HG03108 (cell line): ENCODE results near the gene RPL39L.
A peak's percentile ranks its signal among the peaks of the same experiment; 100 is the strongest.
"Not testable (repeated sequence)": the region's sequence is repeated elsewhere in the genome, so short reads cannot be mapped to it uniquely, and the experiment has no call there.

Source experiments
- ATAC-seq: cut with Tn5 transposase; IDR thresholded peaks from one replicate; pipeline ENCODE4 v1.9.1; 2021; ENCODE audit warnings: moderate library complexity; ENCODE audit not compliant: unreplicated experiment

The RPL39L gene

DNA sequence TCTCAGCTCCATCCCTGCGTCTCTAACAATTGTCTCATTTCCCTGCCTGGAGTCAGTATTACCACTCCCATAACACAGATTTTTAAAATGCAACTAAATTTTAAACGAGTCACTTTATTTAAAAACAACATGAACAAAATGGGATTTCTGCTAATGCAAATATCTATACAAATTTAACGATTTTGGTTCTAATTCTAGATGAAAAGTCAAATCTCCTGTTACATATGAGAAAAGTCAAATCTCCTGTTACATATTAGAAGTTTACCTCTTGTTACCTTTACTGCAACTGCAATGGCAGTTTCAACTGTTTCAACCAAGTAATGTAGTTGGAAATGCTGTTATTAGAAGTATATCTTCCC, 578 bp upstream of the RPL39L start:
- no peak for ATAC-seq

DNA sequence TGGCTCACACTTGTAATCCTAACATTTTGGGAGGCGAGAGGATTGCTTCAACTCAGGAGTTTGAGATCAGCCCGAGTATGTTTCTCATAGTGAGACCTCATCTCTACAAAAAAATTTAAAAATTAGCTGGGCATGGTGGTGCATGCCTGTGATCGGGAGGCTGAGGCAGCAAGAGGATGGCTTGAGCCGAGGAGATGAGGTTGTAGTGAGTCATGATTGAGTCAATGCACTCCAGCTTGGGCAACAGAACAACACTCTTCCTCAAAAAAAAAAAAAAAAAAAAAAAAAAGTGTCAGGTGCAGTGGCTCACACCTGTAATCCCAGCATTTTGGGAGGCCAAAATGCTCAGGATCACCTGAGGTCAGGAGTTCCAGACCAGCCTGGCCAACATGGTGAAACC, 2.4 kb downstream of the RPL39L start:
- no peak for ATAC-seq

DNA sequence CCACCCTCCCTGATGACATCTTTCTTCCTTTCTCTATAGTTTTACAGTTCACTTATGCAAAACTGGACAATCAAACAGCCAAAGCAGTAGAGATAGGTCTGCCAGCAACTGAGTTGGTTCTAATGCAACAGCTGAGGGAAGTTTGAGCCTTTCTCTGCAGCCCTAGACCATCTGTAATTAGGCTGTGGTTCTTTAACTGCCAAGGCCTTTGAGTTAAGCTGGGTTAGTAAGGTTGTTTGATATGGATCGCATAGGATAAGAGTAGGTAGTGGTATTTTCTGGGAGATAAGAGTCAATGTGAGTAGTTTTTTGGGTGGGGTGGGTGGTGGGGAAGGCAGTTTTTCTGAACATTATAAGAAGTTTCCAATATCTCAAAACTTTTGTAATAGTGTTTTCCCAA, 3.0 kb downstream of the RPL39L start:
- no peak for ATAC-seq

DNA sequence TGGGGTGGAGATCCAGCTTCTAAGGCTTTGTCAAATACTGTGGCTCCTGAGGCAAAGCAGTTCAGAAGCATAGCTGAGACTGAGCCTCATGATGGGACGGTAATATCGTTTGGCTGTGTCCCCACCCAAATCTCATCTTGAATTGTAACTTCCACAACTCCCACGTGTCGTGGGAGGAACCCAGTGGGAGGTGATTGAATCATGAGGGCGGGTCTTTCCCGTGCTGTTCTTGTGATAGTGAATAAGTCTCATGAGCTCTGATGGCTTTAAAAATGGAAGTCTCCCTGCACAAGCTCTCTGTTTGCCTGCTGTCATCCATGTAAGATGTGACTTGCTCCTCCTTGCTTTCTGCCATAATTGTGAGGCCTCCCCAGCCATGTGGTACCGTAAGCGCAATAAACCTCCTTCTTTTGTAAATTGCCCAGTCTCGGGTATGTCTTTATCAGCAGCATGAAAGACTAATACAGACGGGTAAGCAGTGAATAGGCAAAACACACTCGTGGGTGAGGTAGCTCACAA, 4.1 kb downstream of the RPL39L start:
- ATAC-seq, result not testable (repeated sequence)

DNA sequence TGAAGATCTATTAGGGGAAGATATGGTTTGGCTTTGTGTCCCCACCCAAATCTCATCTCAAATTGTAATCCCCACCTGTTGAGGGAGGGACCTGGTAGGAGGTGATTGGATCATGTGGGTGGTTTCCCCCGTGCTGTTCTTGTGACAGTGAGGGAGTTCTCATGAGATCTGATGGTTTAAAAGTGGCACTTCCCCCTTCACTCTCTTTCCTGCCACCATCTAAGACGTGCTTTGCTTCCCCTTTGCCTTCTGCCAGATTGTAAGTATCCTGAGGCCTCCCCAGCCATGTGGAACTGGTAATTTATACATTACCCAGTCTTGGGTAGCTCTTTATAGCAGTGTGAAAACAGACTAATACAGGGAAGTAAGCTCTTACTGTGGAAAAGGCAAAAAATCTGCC, 6.1 kb downstream of the RPL39L start:
- ATAC-seq, result not testable (repeated sequence)

DNA sequence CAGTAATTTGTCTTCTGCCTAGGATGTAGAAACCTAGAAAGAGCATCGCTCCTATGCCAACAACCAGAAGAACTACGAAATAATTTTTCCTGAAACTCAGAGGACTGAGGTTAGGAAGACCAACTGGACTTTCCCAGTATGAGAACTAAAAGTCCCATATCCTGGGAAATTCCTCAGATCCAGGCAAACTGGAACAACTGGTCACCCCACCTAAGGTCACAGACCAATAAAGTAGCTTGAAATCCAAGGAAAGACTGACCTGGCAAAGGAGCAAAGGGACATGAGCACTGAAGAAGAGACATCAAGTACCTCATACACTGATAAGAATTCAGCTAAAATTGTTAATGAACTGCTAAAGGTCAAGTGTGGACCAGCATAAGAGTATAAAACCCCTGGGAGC, 6.6 kb downstream of the RPL39L start:
- no peak for ATAC-seq

DNA sequence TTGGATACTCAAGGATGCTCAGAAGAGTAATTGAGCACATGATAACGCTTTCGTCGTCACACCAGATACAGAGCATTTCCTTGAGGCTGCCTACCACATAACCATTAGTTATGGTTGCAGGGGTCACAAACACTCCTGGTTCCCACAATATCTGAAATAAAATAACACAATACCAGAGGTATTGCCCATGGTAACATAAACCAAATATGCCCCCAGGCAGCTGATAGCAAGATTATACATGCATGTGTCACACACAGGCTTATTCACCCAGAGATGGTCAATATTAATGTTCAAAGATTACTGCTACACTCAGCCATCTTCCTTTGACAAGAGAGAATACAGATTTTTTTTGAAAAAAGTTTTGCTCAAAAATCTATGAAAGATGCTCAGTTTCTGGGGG, 7.3 kb downstream of the RPL39L start:
- ATAC-seq, result no peak

DNA sequence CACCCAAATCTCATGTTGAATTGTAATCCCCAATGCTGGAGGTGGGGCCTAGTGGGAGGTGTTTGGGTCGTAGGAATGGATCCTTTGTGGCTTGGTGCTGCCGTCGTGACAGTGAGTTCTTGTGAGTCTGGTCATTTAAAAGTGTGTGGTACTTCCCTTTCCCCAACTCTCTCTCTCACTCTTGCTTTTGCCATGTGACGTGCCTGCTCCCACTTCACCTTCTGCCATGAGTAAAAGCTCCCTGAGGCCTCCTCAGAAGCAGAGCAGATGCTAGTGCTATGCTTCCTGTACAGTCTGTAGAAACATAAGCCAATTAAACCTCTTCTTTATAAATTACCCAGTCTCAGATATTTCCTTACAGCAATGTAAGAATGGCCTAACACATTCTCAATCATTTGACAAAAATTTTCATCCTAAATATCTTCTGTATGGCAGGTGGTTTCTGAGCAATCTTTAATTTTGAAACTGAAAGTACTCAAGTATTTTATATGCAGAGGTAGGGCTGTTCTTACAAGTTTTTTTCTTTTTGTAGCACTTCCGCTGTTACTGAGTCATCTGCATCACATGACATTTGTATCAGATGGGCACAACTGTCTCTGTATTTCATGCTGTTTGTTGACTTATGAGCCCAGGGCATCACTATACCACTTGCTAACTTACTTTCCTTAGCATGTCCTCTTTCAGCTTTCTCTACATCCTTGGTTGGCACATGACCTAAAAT, 8.8 kb downstream of the RPL39L start:
- peak; percentile 74 for ATAC-seq

DNA sequence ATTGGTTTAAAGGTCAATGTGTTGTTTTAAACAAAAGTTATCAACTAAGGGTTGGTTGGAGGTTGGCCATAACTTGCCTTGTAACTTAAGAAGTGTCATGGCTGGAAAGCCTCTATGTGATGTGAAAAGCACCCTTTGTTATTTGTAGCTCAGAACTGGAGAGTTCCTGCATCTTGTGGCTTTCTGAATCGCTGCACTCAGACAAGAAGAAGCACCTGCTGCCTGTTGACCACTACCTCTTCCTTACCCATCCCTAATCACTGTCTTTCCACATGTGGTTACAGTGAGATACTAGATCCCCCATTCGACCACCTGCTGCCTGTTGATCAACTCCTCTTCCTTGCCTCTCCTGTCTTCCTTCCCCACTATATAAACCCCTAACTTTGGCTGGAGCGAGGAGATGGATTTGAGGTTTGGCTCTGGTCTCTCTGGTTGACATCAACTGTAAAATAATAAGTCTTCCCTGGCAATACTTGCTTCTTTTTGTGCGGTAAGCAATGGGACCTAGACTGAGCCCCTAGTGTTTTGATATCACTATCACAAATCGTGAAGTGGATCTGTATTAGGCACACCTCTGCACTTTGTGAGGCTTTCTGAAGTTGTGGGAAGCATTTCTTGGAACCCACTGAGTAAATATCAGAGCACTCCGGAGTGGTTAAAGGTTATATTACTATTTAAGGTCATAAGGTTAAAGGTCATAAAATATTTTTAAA, 13.8 kb downstream of the RPL39L start:
- peak; percentile 63 for ATAC-seq

DNA sequence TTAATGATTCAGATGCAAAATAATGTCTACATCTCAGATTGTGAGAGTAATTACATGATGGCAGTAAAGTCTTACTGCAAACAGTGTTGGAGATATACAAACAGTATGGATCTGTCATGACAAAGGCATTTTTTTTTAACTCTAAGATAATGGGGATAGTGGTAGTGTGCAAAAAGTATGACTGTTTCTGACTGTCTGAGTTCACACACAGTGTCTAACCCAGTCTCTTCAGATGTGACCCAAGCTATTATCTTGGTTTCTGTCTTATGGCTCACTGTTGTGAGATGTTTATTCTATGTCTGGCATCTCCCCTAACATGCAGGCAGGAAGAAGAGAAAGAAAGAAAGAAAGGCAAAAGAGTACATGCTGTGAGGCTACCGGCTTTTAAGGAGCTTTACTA, 17.0 kb downstream of the RPL39L start:
- no peak for ATAC-seq

DNA sequence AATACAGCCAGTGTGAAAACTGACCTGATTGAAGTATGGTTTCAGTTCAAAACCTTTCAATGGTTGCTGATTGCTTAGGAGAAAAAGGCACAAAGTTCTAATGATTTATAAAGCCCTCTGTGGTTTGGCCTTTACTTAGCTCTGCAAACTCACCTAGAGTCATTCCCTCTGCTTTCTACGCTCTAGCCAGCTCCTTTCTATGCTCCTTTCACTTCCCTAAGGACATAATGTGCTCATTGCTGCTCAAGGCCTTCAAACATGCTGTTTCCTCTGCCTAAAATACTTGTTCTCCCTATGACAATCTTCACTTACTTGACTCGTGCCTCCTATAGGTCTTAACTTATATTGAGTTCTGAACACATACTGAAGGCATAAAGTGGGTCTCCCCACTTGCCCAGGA, 19.0 kb downstream of the RPL39L start:
- no peak for ATAC-seq

DNA sequence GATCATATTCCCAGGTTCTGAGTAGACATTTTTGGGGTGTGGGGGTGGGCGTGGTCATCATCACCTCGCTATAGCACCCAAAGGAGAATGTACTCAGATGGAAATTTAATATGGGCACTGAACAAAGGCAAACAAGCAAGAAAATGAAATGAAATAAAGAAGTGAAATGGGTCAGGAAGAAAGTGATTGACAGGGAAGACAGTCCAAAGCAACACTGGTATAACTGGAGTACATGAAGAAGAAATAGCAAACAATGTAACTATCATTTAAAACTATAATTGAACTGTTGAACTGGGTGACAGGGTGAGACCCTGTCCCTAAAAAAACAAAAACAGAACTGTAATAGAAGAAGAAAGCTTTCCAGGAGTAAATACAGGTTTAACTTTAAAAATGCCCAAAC, 24.8 kb downstream of the RPL39L start:
- ATAC-seq, result no peak

DNA sequence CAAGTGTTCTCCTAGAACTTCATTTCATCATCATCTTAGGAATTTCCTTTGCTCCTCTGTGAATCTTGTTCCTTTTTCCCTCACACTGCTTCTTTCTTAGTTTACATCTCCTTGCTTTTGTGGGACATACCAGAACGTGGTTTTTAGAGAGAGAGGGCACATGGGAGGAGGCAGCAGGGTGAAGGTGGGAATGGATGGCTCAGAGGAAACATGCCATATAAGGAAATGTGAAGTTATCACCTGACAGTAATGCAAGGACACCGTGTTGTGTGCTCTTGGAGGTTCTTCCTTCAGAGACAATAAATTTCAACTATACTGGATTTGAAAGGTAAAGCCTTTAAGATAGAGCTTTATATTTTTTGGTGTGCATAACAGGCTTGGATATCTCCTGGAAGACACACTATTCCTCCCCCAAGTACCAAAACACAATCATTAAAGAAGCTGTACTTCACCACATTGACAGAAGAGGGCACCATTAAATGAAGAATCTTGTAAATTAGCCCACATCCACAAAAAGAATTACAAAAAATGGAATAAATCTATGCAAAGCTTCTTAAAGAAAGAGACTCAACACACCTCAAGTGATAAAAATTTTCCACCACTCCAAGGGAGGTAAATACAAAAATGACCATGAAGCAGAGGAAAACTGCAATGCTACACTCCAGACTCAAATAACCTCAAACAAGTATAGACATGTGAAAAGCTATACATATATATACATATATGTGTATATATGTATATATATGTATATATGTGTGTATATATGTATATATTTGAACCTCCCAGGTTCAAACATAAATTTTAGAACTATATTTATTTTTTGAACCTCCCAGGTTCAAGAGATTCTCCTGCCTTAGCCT, 26.1 kb downstream of the RPL39L start:
- no peak for ATAC-seq

DNA sequence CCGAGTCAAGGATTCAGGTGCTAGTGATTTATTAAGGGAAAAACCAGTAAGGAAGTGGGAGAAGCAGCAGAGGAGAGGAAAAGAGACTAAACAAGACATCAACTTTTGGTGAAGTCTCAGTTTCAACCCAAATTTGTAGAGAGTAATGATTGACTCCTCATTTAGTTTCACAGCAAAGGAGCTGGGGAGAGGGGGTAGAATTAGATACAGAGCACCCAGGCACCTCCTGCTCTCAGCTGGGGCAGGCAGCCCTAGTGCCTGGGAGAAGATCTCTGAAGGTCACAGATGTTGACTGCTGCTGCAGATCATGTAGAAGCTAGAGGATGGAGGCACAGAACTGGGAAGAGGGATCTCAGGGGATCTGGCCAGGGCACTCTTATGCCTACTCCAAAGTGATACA, 29.1 kb downstream of the RPL39L start:
- ATAC-seq, result no peak

DNA sequence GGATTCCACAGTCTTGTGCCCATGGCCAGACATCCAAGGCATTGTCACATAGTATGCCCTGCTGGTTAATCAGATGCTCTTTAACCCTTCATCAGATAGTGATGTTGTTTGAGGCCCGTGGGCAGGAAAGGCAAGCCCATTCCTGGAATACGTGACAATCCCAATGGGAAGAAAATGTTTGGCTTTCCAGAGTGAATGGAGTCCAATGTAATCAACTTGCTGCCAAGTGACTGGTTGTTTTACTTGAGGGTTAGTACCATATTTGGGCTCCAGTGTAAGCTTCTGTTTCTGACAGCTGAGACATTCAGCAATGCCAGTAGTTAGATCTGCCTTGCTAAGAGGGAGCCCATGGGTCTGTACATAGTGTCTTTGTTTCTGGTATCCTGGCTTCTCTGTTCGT, 31.3 kb downstream of the RPL39L start:
- ATAC-seq, result no peak

DNA sequence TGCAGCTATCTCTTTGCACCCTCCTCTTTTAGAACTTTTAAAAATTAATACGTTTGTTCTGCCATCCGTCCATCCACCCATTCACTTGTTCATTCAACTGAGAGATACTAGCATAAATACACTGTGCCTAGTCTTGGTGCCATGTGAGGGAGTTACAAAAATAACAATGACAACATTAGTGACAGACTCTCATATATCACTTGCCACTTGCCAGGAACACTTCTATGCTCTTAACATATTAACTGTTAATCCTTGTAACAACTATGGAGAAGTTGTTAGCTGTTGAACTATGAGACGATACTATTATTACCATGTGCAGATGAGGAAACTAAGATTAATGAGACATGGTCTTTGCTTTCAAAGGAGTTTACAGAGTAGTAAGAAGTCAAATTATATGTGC, 33.6 kb downstream of the RPL39L start:
- no peak for ATAC-seq

DNA sequence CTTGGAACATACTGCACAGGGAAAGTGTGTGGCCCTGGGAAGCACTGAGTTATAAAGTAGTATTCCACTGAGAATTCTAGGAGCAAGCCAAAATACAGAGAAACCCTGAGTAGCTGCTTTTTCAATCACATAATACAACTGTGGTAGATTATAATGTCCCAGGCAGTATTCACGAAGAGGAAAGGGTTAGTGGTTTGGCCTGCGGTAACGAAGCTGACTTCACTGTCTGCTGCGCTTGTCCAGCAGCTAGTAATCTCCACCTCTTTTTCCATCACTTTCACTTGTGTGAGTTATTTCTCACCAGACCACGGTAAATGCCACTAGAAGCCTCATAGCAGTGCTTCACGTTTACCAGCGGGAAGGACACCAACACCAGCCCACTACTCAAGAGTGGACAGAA, 34.4 kb downstream of the RPL39L start:
- ATAC-seq, result no peak

DNA sequence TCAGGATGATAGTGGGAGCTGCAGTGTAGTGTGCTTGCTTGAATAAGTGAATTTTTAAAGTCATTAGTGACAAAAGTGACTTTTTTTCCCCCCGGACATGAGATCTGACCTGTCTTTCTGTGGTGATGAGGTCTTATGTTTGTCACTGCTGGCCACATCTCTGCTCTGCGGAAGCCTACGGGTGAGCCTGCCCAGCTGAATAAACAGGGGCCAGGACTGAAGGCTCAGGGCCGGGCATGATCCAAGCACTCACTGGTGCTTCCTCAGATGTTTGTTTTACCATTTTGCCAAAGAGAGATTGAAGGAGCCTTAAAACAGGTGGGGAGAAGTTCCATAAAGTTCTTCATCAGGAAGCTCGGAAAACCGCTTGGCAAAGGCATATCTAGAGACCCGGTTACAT, 35.0 kb downstream of the RPL39L start:
- no peak for ATAC-seq

DNA sequence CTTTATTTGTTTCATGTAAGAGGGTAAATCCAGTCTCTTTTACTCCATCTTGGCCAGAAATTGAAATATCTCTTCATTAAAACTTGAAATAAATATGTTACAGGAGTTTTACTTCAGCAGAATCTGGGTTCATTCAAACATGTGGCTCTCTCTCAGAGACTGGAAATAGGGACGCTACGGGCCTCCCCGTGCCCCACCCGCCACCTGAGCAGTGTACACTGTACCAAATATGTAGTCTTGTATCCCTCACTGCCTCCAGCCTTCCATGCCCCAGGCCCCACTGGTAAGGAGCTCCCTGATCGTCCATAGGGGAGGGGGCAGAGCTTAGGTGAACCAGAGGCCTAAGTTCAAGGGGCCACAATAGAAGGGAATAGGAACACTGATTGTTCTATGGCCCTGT, 36.0 kb downstream of the RPL39L start:
- no peak for ATAC-seq

DNA sequence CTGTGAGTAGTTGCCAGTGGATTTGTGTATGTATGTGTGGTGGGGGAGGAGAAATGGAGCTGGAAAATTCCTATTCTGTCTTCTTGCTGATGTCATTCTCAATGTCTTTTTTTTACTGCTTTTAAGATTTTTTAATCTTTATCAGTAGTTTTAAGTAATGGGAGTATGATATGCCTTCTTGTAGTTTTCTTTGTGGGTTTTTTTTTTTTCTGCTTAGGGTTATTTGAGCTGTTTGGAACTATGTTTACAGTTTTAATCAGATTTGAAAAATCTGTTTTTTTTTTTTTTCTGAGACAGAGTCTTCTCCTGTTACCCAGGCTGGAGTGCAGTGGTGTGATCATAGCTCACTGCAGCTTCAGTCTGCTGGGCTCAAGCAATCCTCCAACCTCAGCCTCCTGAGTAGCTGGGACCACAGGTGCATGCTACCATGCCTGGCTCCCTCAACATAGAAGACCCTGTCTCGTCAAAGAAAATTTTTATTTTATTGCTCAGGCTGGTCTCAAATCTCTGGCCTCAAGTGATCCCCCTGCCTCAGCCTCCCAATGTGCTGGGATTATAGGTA, 37.1 kb downstream of the RPL39L start:
- ATAC-seq, result no peak
